Vagina (tissue), 2 donors: ENCODE measurements around the gene LRRFIP1.
"Not testable (repeated sequence)": the region's sequence is repeated elsewhere in the genome, so short reads cannot be mapped to it uniquely, and the experiment has no call there.

Experiments used
- CTCF ChIP-seq, 3 experiments: fragments of 450-650 bp in 2 of 3; fragments of 200-600 bp in 1 of 3; sonication (generic) in 1 of 3; IDR thresholded peaks; one replicate each; pipeline ENCODE4 v1.5.1; 2017 to 2019; ENCODE audit warnings: antibody characterized with exemption in 3 of 3, mild to moderate bottlenecking in 2 of 3, moderate library complexity in 2 of 3
- POLR2A ChIP-seq, 2 donors: fragments of 450-650 bp; IDR thresholded peaks; one replicate each; pipeline ENCODE4 v1.6.1; 2017; ENCODE audit warnings: antibody characterized with exemption in 2 of 2, mild to moderate bottlenecking in 2 of 2, moderate library complexity in 2 of 2
- POLR2AphosphoS5 ChIP-seq, 2 donors: sonication (generic); formaldehyde crosslinking; IDR thresholded peaks; one replicate each; pipeline ENCODE4 v1.9.0; 2017; ENCODE audit warnings: antibody characterized with exemption in 2 of 2, mild to moderate bottlenecking in 2 of 2, low read depth in 1 of 2; ENCODE audit not compliant: insufficient read depth in 1 of 2

- not testable (repeated sequence) for TF ChIP-seq POLR2A (IDR thresholded peaks at IDR 0.05); CTCF (IDR thresholded peaks at IDR 0.05); POLR2AphosphoS5 (IDR thresholded peaks at IDR 0.05; ENCODE audit: insufficient read depth in 1 of 2, low read depth in 1 of 2)
Observed at GRCh38 chr2:237750441-237750840, 123.1 kb downstream of the LRRFIP1 start.
